Measurements from ENCODE around the gene XRCC5. TPM values are rescaled to one million over a fixed set of nuclear protein-coding genes. Genes with fewer than 3 reads are reported as not detected.
A peak's percentile ranks its signal among the peaks of the same experiment; 100 is the strongest.

XRCC5 gene
- total and polyA plus RNA-seq, 10 donors: 63.5 to 252 (median 179) TPM

- TF ChIP-seq CTCF (IDR thresholded peaks at IDR 0.05 in 8 of 11, conservative IDR thresholded peaks at IDR 0.05 in 3 of 11): no peak
- TF ChIP-seq POLR2AphosphoS5 (IDR thresholded peaks at IDR 0.05): no peak
- intact Hi-C loops (cut with DNase I; ENCODE audit: low total_unique reads): no loop called here
- WGBS, 5 donors: 80 to 88% (median 87%) methylated on average over 3 of the region's 3 CpGs
- DNase-seq: no peak
- H3K36me3 ChIP-seq: peaks cover 5 to 100% (median 91%) of the 10 kb centered on the region in 6 donors
- H3K4me3 ChIP-seq: no peak overlapping the region
- H3K9me3 ChIP-seq: no peaks in the 10 kb centered on the region
- H3K27ac ChIP-seq: no peak overlapping the region
- H3K4me1 ChIP-seq: peaks cover 15 to 67% (median 27%) of the 10 kb centered on the region in 6 donors
- no peaks in the 10 kb centered on the region for H3K27me3 ChIP-seq (replicated peaks in 1 of 7)
Observed at GRCh38 chr2:216121255-216121654, 12.1 kb downstream of the XRCC5 start.

- H3K4me3 ChIP-seq: no peak overlapping the region
- 69 to 93% (median 83%) methylated on average over 5 of the region's 5 CpGs for WGBS, 5 donors
- H3K27ac ChIP-seq: peak overlapping the region in 4 of 8 donors; percentile 4 to 58 (median 28)
- H3K27me3 ChIP-seq (replicated peaks in 1 of 7): no peaks in the 10 kb centered on the region
- peaks cover 0 to 82% (median 18%) of the 10 kb centered on the region in 6 donors for H3K4me1 ChIP-seq
- no peak for TF ChIP-seq POLR2A (IDR thresholded peaks at IDR 0.05)
- no peak for TF ChIP-seq POLR2AphosphoS5 (IDR thresholded peaks at IDR 0.05)
- intact Hi-C loops (cut with DNase I; ENCODE audit: low total_unique reads): no loop called here
- peaks cover 3 to 100% (median 98%) of the 10 kb centered on the region in 6 donors for H3K36me3 ChIP-seq
- DNase-seq: no peak
- no peaks in the 10 kb centered on the region for H3K9me3 ChIP-seq
Observed at GRCh38 chr2:216126943-216127342, 17.8 kb downstream of the XRCC5 start.

- DNase-seq: no peak
- Histone ChIP-seq H3K36me3 (peaks cover 3 to 100% (median 97%) of the 10 kb centered on the region in 6 donors), H3K9me3 (no peaks in the 10 kb centered on the region), H3K27me3 (replicated peaks in 1 of 7) (no peaks in the 10 kb centered on the region), H3K4me3 (no peak overlapping the region), H3K27ac (peak overlapping the region in 4 of 8 donors; percentile 2 to 48 (median 21)), H3K4me1 (peaks cover 0 to 88% (median 23%) of the 10 kb centered on the region in 6 donors)
- intact Hi-C loops (cut with DNase I; ENCODE audit: low total_unique reads): no loop called here
- WGBS, 5 donors: 64 to 88% (median 75%) methylated on average over 6 of the region's 6 CpGs
- TF ChIP-seq CTCF (IDR thresholded peaks at IDR 0.05 in 8 of 11, conservative IDR thresholded peaks at IDR 0.05 in 3 of 11): no peak
- no peak for TF ChIP-seq POLR2AphosphoS5 (IDR thresholded peaks at IDR 0.05)
- TF ChIP-seq POLR2A (IDR thresholded peaks at IDR 0.05): no peak
Observed at GRCh38 chr2:216130346-216130971, 21.3 kb downstream of the XRCC5 start.

GRCh38 chr2:216131175-216131926 is 22.2 kb downstream of the XRCC5 start:
- Histone ChIP-seq H3K36me3 (peaks cover 0 to 100% (median 97%) of the 10 kb centered on the region in 6 donors), H3K9me3 (no peaks in the 10 kb centered on the region), H3K4me1 (peaks cover 0 to 80% (median 22%) of the 10 kb centered on the region in 6 donors), H3K27ac (peak overlapping the region in 4 of 8 donors; percentile 0 to 48 (median 18)), H3K4me3 (no peak overlapping the region), H3K27me3 (replicated peaks in 1 of 7) (no peaks in the 10 kb centered on the region)
- TF ChIP-seq POLR2A (IDR thresholded peaks at IDR 0.05): no peak
- TF ChIP-seq POLR2AphosphoS5 (IDR thresholded peaks at IDR 0.05): no peak
- no peak for TF ChIP-seq CTCF (IDR thresholded peaks at IDR 0.05 in 8 of 11, conservative IDR thresholded peaks at IDR 0.05 in 3 of 11)
- intact Hi-C loops (cut with DNase I; ENCODE audit: low total_unique reads): no loop called here
- WGBS, 5 donors: 68 to 85% (median 81%) methylated on average over 3 of the region's 3 CpGs
- no peak for DNase-seq
